Fibroblast of lung (primary cell): Measurements from ENCODE around the gene REEP5. TPM values are rescaled to one million over a fixed set of nuclear protein-coding genes. Genes with fewer than 3 reads are reported as not detected.
"Not testable (repeated sequence)": the region's sequence is repeated elsewhere in the genome, so short reads cannot be mapped to it uniquely, and the experiment has no call there.

ENCODE experiments used
- DNase-seq, 2 donors: peaks; one replicate each; pipeline versions ENCODE4 v3.0.0 to v3.0.0-alpha.2; 2010; ENCODE audit warnings: low read depth in 2 of 2
- H2AFZ ChIP-seq: 2 replicates; pipeline ENCODE4 v1.5.1; 2012; ENCODE audit warnings: low read length, control low read depth, inconsistent platforms
- H3K27ac ChIP-seq: 2 replicates; pipeline ENCODE4 v1.5.1; 2011; ENCODE audit warnings: low read length, control low read depth; ENCODE audit not compliant: insufficient read depth
- H3K27me3 ChIP-seq: 2 replicates; pipeline ENCODE4 v1.5.1; 2011; ENCODE audit warnings: mild to moderate bottlenecking, low read length; ENCODE audit not compliant: control insufficient read depth, insufficient read depth
- H3K36me3 ChIP-seq: 2 replicates; pipeline ENCODE4 v1.5.1; 2011; ENCODE audit warnings: low read length; ENCODE audit not compliant: control insufficient read depth, insufficient read depth
- H3K4me1 ChIP-seq: 2 replicates; pipeline ENCODE4 v1.5.1; 2011; ENCODE audit warnings: low read length; ENCODE audit not compliant: control insufficient read depth, insufficient read depth; ENCODE audit errors: extremely low read depth
- H3K4me2 ChIP-seq: 2 replicates; pipeline ENCODE4 v1.5.1; 2011; ENCODE audit warnings: low read length, control low read depth; ENCODE audit not compliant: insufficient read depth; ENCODE audit errors: extremely low read depth
- H3K4me3 ChIP-seq, 4 experiments: fragments of 200-600 bp in 1 of 4; sonication (generic) in 1 of 4; replicated peaks in 1 of 4; 2 replicates each; pipeline ENCODE4 v1.5.1; 2011 to 2016; ENCODE audit warnings: low read length in 4 of 4, low read depth in 3 of 4, mild to moderate bottlenecking in 3 of 4, control low read depth in 2 of 4, inconsistent platforms in 1 of 4, mixed read lengths in 1 of 4; ENCODE audit not compliant: insufficient read depth in 1 of 4; ENCODE audit errors: control extremely low read depth in 1 of 4
- H3K79me2 ChIP-seq: 2 replicates; pipeline ENCODE4 v1.5.1; 2012; ENCODE audit warnings: mild to moderate bottlenecking, low read length, inconsistent platforms; ENCODE audit not compliant: control insufficient read depth, insufficient read depth
- H3K9ac ChIP-seq: 2 replicates; pipeline ENCODE4 v1.5.1; 2011; ENCODE audit warnings: mild to moderate bottlenecking, low read length, control low read depth; ENCODE audit not compliant: insufficient read depth
- H3K9me3 ChIP-seq: 2 replicates; pipeline ENCODE4 v1.5.1; 2012; ENCODE audit warnings: low read depth, low read length; ENCODE audit not compliant: control insufficient read depth, insufficient read depth
- H4K20me1 ChIP-seq: 2 replicates; pipeline ENCODE4 v1.5.1; 2011; ENCODE audit warnings: low read length; ENCODE audit not compliant: control insufficient read depth, insufficient read depth; ENCODE audit errors: extremely low read depth
- EZH2 ChIP-seq: IDR thresholded peaks from 2 replicates; pipeline ENCODE4 v1.5.1; 2012; ENCODE audit warnings: low read length, control low read depth, mild to moderate bottlenecking; ENCODE audit errors: missing control alignments
- polyA plus RNA-seq, 2 donors: library from polyadenylated mRNA; depleted of rRNA in 1 of 2; stranded (reverse) in 1 of 2; unstranded in 1 of 2; fragments of >200 nt; gene quantifications; 2 replicates each; pipeline ENCODE4 v1.2.1, GENCODE V29; 2011 to 2012; ENCODE audit warnings: missing spikeins in 1 of 2
- total RNA-seq: library from RNA; depleted of rRNA; stranded (reverse); fragments of >200 nt; gene quantifications from 2 replicates; pipeline ENCODE4 v1.2.1, GENCODE V29; 2014
- TF ChIP-seq, protein P1 (sequence below), 2 donors: IDR thresholded peaks in 1 of 2; conservative IDR thresholded peaks in 1 of 2; 1 replicate in 1 of 2; 2 replicates in 1 of 2; pipeline ENCODE4 v1.5.1; 2011 to 2012; ENCODE audit warnings: low read length in 2 of 2, control low read depth in 1 of 2, inconsistent platforms in 1 of 2, low read depth in 1 of 2, mild to moderate bottlenecking in 1 of 2

REEP5 gene
- total and polyA plus RNA-seq, 2 donors (not counting 1 experiment from before 2014, with no cell fraction given) = 56.8 to 111 TPM

DNA sequence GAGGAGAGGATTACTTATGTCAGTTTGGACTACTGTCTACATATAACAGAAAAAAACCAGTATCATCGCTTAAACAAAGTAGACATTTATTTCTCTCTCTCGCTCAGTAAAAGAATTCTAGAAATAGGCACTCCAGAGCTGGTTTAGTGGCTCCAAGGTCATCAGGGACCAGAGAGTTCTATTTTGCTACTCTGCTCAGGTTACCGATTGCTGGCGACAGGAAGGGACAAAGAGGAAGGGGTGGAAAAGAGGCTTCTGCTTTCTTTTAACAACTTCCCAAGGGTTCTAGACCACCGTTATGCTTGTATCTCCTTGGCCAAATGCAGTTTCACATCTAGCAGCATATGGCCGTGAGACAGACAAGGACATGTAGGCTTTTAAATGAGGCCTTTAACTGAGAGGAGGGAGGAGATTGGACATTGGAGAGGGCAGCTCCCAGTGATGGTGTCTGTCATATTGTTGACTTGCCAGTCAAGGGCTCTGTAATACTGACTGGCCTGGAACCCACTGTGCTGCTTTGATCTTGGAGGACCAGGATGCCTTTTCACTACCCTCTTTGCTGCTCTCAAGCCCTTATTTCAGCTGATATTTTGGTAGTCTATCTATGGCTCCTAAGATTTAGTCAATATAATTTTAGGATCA lies 39.0 kb upstream of the REEP5 start:
- Histone ChIP-seq H3K9me3 (no peaks in the 10 kb centered on the region), H3K79me2 (no peaks in the 10 kb centered on the region), H4K20me1 (no peaks in the 10 kb centered on the region), H3K36me3 (no peaks in the 10 kb centered on the region), H3K9ac (no peak overlapping the region), H3K4me1 (peaks cover 14% of the 10 kb centered on the region), H2AFZ (no peak overlapping the region), H3K27me3 (no peaks in the 10 kb centered on the region), H3K4me2 (no peak overlapping the region), H3K4me3 (no peak overlapping the region), H3K27ac (no peak overlapping the region)
- TF ChIP-seq, protein P1, sequence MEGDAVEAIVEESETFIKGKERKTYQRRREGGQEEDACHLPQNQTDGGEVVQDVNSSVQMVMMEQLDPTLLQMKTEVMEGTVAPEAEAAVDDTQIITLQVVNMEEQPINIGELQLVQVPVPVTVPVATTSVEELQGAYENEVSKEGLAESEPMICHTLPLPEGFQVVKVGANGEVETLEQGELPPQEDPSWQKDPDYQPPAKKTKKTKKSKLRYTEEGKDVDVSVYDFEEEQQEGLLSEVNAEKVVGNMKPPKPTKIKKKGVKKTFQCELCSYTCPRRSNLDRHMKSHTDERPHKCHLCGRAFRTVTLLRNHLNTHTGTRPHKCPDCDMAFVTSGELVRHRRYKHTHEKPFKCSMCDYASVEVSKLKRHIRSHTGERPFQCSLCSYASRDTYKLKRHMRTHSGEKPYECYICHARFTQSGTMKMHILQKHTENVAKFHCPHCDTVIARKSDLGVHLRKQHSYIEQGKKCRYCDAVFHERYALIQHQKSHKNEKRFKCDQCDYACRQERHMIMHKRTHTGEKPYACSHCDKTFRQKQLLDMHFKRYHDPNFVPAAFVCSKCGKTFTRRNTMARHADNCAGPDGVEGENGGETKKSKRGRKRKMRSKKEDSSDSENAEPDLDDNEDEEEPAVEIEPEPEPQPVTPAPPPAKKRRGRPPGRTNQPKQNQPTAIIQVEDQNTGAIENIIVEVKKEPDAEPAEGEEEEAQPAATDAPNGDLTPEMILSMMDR (conservative IDR thresholded peaks at IDR 0.05 in 1 of 2, IDR thresholded peaks at IDR 0.05 in 1 of 2; ENCODE audit: low read depth in 1 of 2, low read length in 2 of 2) = no peak
- no peak for TF ChIP-seq EZH2
- no peak for DNase-seq

DNA sequence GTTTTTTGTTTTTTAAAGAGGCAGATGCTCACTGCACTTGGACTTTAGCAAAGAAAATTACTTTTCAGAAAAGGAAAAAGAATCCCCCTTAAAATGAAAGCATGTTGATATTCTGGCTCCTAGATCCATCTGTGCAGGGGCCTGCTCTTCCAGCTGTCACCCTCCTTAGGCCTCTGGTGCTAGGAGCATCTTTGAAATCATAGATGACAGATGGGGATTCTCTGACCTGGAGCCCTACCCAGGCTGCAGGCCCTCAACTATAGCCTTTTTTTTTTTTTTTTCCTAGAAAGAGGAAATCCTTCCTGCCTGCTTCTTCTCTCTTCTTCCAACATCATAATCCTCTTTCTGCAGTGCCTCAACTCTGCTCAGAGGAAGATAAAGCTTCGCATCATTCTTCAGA lies 38.3 kb upstream of the REEP5 start:
- Histone ChIP-seq H3K4me3 (no peak overlapping the region), H3K79me2 (no peaks in the 10 kb centered on the region), H3K9me3 (no peaks in the 10 kb centered on the region), H3K36me3 (no peaks in the 10 kb centered on the region), H3K4me1 (peaks cover 14% of the 10 kb centered on the region), H3K4me2 (no peak overlapping the region), H3K27me3 (no peaks in the 10 kb centered on the region), H3K27ac (no peak overlapping the region), H4K20me1 (no peaks in the 10 kb centered on the region), H3K9ac (no peak overlapping the region), H2AFZ (no peak overlapping the region)
- no peak for TF ChIP-seq EZH2
- TF ChIP-seq, protein P1 (conservative IDR thresholded peaks at IDR 0.05 in 1 of 2, IDR thresholded peaks at IDR 0.05 in 1 of 2; ENCODE audit: low read depth in 1 of 2, low read length in 2 of 2) = no peak
- DNase-seq = no peak

DNA sequence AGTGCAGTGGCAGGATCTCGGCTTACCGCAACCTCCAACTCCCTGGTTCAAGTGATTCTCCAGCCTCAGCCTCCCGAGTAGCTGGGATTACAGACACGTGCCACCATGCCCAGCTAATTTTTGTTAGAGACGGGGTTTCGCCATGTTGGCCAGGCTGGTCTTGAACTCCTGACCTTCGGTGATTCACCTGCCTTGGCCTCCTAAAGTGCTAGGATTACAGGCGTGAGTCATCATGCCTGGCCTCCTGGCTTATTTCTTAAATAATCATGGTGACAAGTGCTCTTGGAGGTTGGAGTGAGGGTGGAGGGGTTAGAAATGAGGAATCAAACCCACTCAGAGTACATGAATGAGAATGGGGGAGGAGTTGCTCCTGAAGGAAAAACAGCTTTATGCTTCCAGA lies 37.8 kb upstream of the REEP5 start:
- not testable (repeated sequence) for H2AFZ ChIP-seq, H3K36me3 ChIP-seq, H3K79me2 ChIP-seq, H3K27ac ChIP-seq, H4K20me1 ChIP-seq, H3K4me3 ChIP-seq, H3K9me3 ChIP-seq, H3K9ac ChIP-seq, H3K27me3 ChIP-seq
- H3K4me1 ChIP-seq = peaks cover 14% of the 10 kb centered on the region
- peak; percentile 78 to 91 for DNase-seq
- peak overlapping the region; percentile 40 for H3K4me2 ChIP-seq
